DND-41 (cell line): ENCODE results near the gene SLC35F3.

Experiments used
- ATAC-seq: fragments of 200-7000 bp; cut with Tn5 transposase; 3 replicates; pipeline ENCODE4 v1.9.1; 2021; ENCODE audit warnings: low read depth; ENCODE audit not compliant: insufficient read depth
- DNase-seq: peaks from one replicate; pipeline ENCODE4 v3.0.0-alpha.2; 2020
- H2AFZ ChIP-seq: 2 replicates; pipeline ENCODE4 v1.6.0; 2012; ENCODE audit warnings: low read depth, low read length
- H3K27ac ChIP-seq: 2 replicates; pipeline ENCODE4 v1.5.1; 2012; ENCODE audit warnings: low read length, inconsistent platforms
- H3K27me3 ChIP-seq: fragments of 200-600 bp; sonication (generic); 2 replicates; pipeline ENCODE4 v1.6.0; 2012; ENCODE audit warnings: low read length, mild to moderate bottlenecking, inconsistent platforms; ENCODE audit not compliant: insufficient read depth, poor library complexity
- H3K36me3 ChIP-seq: 2 replicates; pipeline ENCODE4 v1.5.1; 2012; ENCODE audit warnings: low read length, inconsistent platforms; ENCODE audit not compliant: insufficient read depth
- H3K4me1 ChIP-seq: 2 replicates; pipeline ENCODE4 v1.5.1; 2012; ENCODE audit warnings: mild to moderate bottlenecking, low read length; ENCODE audit not compliant: insufficient read depth
- H3K4me2 ChIP-seq: 2 replicates; pipeline ENCODE4 v1.6.0; 2012; ENCODE audit warnings: mild to moderate bottlenecking, moderate library complexity, low read length, inconsistent platforms; ENCODE audit not compliant: insufficient read depth
- H3K4me3 ChIP-seq, 2 experiments: fragments of 200-600 bp in 1 of 2; shearing (Covaris generic) in 1 of 2; 2 replicates each; pipeline ENCODE4 v1.5.1; 2012 to 2016; ENCODE audit warnings: inconsistent platforms in 2 of 2, low read length in 2 of 2, mild to moderate bottlenecking in 2 of 2, low read depth in 1 of 2, moderate library complexity in 1 of 2
- H3K79me2 ChIP-seq: 2 replicates; pipeline ENCODE4 v1.6.0; 2012; ENCODE audit warnings: low read length, inconsistent platforms; ENCODE audit not compliant: insufficient read depth
- H3K9ac ChIP-seq: 2 replicates; pipeline ENCODE4 v1.6.0; 2012; ENCODE audit warnings: low read depth, mild to moderate bottlenecking, inconsistent platforms, low read length, moderate library complexity
- H3K9me3 ChIP-seq: 2 replicates; pipeline ENCODE4 v1.5.1; 2012; ENCODE audit warnings: low read length, moderate library complexity, mild to moderate bottlenecking, inconsistent platforms; ENCODE audit not compliant: insufficient read depth, severe bottlenecking
- H4K20me1 ChIP-seq: 2 replicates; pipeline ENCODE4 v1.6.0; 2012; ENCODE audit warnings: low read length; ENCODE audit not compliant: insufficient read depth
- CTCF ChIP-seq: IDR thresholded peaks from 2 replicates; pipeline ENCODE4 v1.5.1; 2012; ENCODE audit warnings: borderline replicate concordance, low read length, moderate library complexity, mild to moderate bottlenecking; ENCODE audit not compliant: poor library complexity, severe bottlenecking; ENCODE audit errors: extremely low read depth
- EZH2 ChIP-seq: IDR thresholded peaks from 3 replicates; pipeline ENCODE4 v1.6.1; 2012; ENCODE audit warnings: borderline replicate concordance, low read depth, mild to moderate bottlenecking, moderate library complexity, low read length, inconsistent platforms; ENCODE audit not compliant: severe bottlenecking

Gene SLC35F3

GRCh38 chr1:233919786-233920185 is 15.3 kb downstream of the SLC35F3 start:
- TF ChIP-seq EZH2 (no peak), CTCF (no peak)
- Histone ChIP-seq H3K27me3 (peaks cover 4% of the 10 kb centered on the region), H3K79me2 (no peaks in the 10 kb centered on the region), H3K4me1 (no peaks in the 10 kb centered on the region), H3K27ac (no peak overlapping the region), H3K36me3 (no peaks in the 10 kb centered on the region), H3K9ac (no peak overlapping the region), H3K4me2 (no peak overlapping the region), H3K4me3 (no peak overlapping the region), H4K20me1 (no peaks in the 10 kb centered on the region), H2AFZ (no peak overlapping the region), H3K9me3 (no peaks in the 10 kb centered on the region)
- DNase-seq (no peak), ATAC-seq (no peak)

- Histone ChIP-seq H3K9ac (no peak overlapping the region), H3K9me3 (no peaks in the 10 kb centered on the region), H3K4me2 (no peak overlapping the region), H3K27me3 (peaks cover 2% of the 10 kb centered on the region), H3K27ac (no peak overlapping the region), H4K20me1 (no peaks in the 10 kb centered on the region), H3K4me1 (no peaks in the 10 kb centered on the region), H3K36me3 (no peaks in the 10 kb centered on the region), H3K79me2 (no peaks in the 10 kb centered on the region), H2AFZ (no peak overlapping the region), H3K4me3 (no peak overlapping the region)
- ATAC-seq (no peak), DNase-seq (no peak)
- no peak for TF ChIP-seq EZH2
- no peak for TF ChIP-seq CTCF
Observed at GRCh38 chr1:233928123-233928522, 23.6 kb downstream of the SLC35F3 start.

- H3K4me2 ChIP-seq = no peak overlapping the region
- H4K20me1 ChIP-seq = no peaks in the 10 kb centered on the region
- no peak overlapping the region for H3K4me3 ChIP-seq
- peaks cover 16% of the 10 kb centered on the region for H3K27me3 ChIP-seq
- H3K27ac ChIP-seq = no peak overlapping the region
- no peak for TF ChIP-seq EZH2
- TF ChIP-seq CTCF = no peak
- no peaks in the 10 kb centered on the region for H3K4me1 ChIP-seq
- no peaks in the 10 kb centered on the region for H3K36me3 ChIP-seq
- H3K9ac ChIP-seq = no peak overlapping the region
- no peaks in the 10 kb centered on the region for H3K79me2 ChIP-seq
- ATAC-seq (no peak), DNase-seq (no peak)
- no peaks in the 10 kb centered on the region for H3K9me3 ChIP-seq
- no peak overlapping the region for H2AFZ ChIP-seq
Observed at GRCh38 chr1:233933339-233933738, 28.9 kb downstream of the SLC35F3 start.
